Testis (tissue), 3 donors: ENCODE results near the gene TOR1AIP2. TPM values are rescaled to one million over a fixed set of nuclear protein-coding genes. Genes with fewer than 3 reads are reported as not detected.
A peak's percentile ranks its signal among the peaks of the same experiment; 100 is the strongest.
"Not testable (repeated sequence)": the region's sequence is repeated elsewhere in the genome, so short reads cannot be mapped to it uniquely, and the experiment has no call there.

Source experiments
- DNase-seq: peaks from one replicate; pipeline ENCODE4 v3.0.0-alpha.2; 2019
- H3K27ac ChIP-seq, 2 donors: fragments of 200-600 bp; sonication (generic); one replicate each; pipeline ENCODE4 v1.5.1; 2019
- H3K27me3 ChIP-seq: fragments of 200-600 bp; sonication (generic); one replicate; pipeline ENCODE4 v1.5.1; 2019
- H3K36me3 ChIP-seq: fragments of 200-600 bp; sonication (generic); one replicate; pipeline ENCODE4 v1.5.1; 2017; ENCODE audit warnings: low read depth; ENCODE audit errors: missing control alignments
- H3K4me1 ChIP-seq: fragments of 200-600 bp; sonication (generic); one replicate; pipeline ENCODE4 v1.5.1; 2019
- H3K4me3 ChIP-seq, 2 donors: fragments of 200-600 bp; sonication (generic); one replicate each; pipeline ENCODE4 v1.5.1; 2017 to 2019
- H3K9me3 ChIP-seq: fragments of 200-600 bp; sonication (generic); one replicate; pipeline ENCODE4 v1.5.1; 2017
- CTCF ChIP-seq, 3 experiments: fragments of 450-650 bp in 2 of 3; fragments of 200-600 bp in 1 of 3; sonication (generic) in 1 of 3; IDR thresholded peaks; one replicate each; pipeline ENCODE4 v1.5.1; 2016 to 2019; ENCODE audit warnings: antibody characterized with exemption in 3 of 3, mild to moderate bottlenecking in 2 of 3, moderate library complexity in 1 of 3
- POLR2A ChIP-seq: fragments of 450-650 bp; IDR thresholded peaks from one replicate; pipeline ENCODE4 v1.6.1; 2017; ENCODE audit warnings: antibody characterized with exemption, mild to moderate bottlenecking, moderate library complexity
- WGBS, 2 donors: methylation state at CpG; one replicate each; pipeline ENCODE4 v1.1.5; 2018; 5-methylcytosine and 5-hydroxymethylcytosine counted together
- intact Hi-C: fragments of 100-400 bp; cut with DNase I; formaldehyde crosslinking; loops from one replicate; pipeline ENCODE4 v1.15.1; 2023; ENCODE audit warnings: low total_unique reads
- polyA plus RNA-seq: library from polyadenylated mRNA; stranded (reverse); fragments of 350-450 nt; fragmentation: Illumina TruSeq; extraction: RNeasy Lipid Tissue Mini Kit (QIAGEN cat#74804); gene quantifications from one replicate; pipeline ENCODE4 v1.2.3, GENCODE V29; 2014; ENCODE audit warnings: low read depth, low replicate concordance; ENCODE audit not compliant: insufficient read depth
- total RNA-seq, 2 donors: library from RNA; depleted of rRNA; stranded (reverse); fragments of >200 nt; gene quantifications; one replicate each; pipeline ENCODE4 v1.2.3, GENCODE V29; 2016

The TOR1AIP2 gene
- total and polyA plus RNA-seq, 3 donors from 2014 or later = 25.9 to 90.4 (median 71.5) TPM

GRCh38 chr1:179840107-179840506, 37.5 kb downstream of the TOR1AIP2 start:
- intact Hi-C loops = no loop called here
- Histone ChIP-seq H3K4me3 (no peak overlapping the region), H3K4me1 (no peaks in the 10 kb centered on the region), H3K9me3 (no peaks in the 10 kb centered on the region), H3K27ac (peak overlapping the region in 1 of 2 donors; percentile 62), H3K27me3 (no peaks in the 10 kb centered on the region), H3K36me3 (no peaks in the 10 kb centered on the region)
- peak; percentile 56 for DNase-seq
- TF ChIP-seq POLR2A = no peak
- no peak for TF ChIP-seq CTCF (IDR thresholded peaks at IDR 0.05)
- WGBS, 2 donors = 62 to 69% methylated on average over 3 of the region's 3 CpGs

- H3K9me3 ChIP-seq, H3K27me3 ChIP-seq, DNase-seq, H3K4me1 ChIP-seq, H3K36me3 ChIP-seq, H3K27ac ChIP-seq, intact Hi-C loops: not testable (repeated sequence)
- WGBS, 2 donors = 67 to 77% methylated on average over 7 to 38 of the region's 38 CpGs
- peak overlapping the region; percentile 18 to 42 for H3K4me3 ChIP-seq
These were observed 40.7 kb downstream of the TOR1AIP2 start for GRCh38 chr1:179836686-179837445.

GRCh38 chr1:179831852-179832699, 45.5 kb downstream of the TOR1AIP2 start:
- Histone ChIP-seq H3K36me3 (no peaks in the 10 kb centered on the region), H3K4me3 (no peak overlapping the region), H3K4me1 (peaks cover 9% of the 10 kb centered on the region), H3K27ac (no peak overlapping the region), H3K27me3 (no peaks in the 10 kb centered on the region), H3K9me3 (no peaks in the 10 kb centered on the region)
- DNase-seq = peak; percentile 12
- no peak for TF ChIP-seq CTCF (IDR thresholded peaks at IDR 0.05)
- no peak for TF ChIP-seq POLR2A
- intact Hi-C loops = no loop called here
- WGBS, 2 donors = 86 to 89% methylated on average over 9 of the region's 9 CpGs

GRCh38 chr1:179831225-179831624, 46.4 kb downstream of the TOR1AIP2 start:
- no peaks in the 10 kb centered on the region for H3K9me3 ChIP-seq
- TF ChIP-seq POLR2A (no peak), CTCF (IDR thresholded peaks at IDR 0.05) (no peak)
- no peaks in the 10 kb centered on the region for H3K27me3 ChIP-seq
- H3K4me3 ChIP-seq = no peak overlapping the region
- DNase-seq = peak; percentile 9
- intact Hi-C loops = no loop called here
- peaks cover 18% of the 10 kb centered on the region for H3K4me1 ChIP-seq
- 71 to 83% methylated on average over 3 of the region's 3 CpGs for WGBS, 2 donors
- H3K36me3 ChIP-seq = no peaks in the 10 kb centered on the region
- no peak overlapping the region for H3K27ac ChIP-seq

GRCh38 chr1:179828554-179829110, 49.0 kb downstream of the TOR1AIP2 start:
- intact Hi-C loops = no loop called here
- 89 to 100% methylated on average over 1 to 8 of the region's 9 CpGs for WGBS, 2 donors
- Histone ChIP-seq H3K9me3 (no peaks in the 10 kb centered on the region), H3K4me3 (no peak overlapping the region), H3K27ac (no peak overlapping the region), H3K36me3 (no peaks in the 10 kb centered on the region), H3K27me3 (no peaks in the 10 kb centered on the region), H3K4me1 (peaks cover 40% of the 10 kb centered on the region)
- no peak for TF ChIP-seq CTCF (IDR thresholded peaks at IDR 0.05)
- TF ChIP-seq POLR2A = no peak
- DNase-seq = no peak
